ENCODE measurements around the gene MNS1. TPM values are rescaled to one million over a fixed set of nuclear protein-coding genes. Genes with fewer than 3 reads are reported as not detected.

Gene MNS1
- total RNA-seq, 3 donors from 2014 or later (not counting 1 experiment from before 2014, with no cell fraction given), result 0.52 TPM; not detected in 2

DNA sequence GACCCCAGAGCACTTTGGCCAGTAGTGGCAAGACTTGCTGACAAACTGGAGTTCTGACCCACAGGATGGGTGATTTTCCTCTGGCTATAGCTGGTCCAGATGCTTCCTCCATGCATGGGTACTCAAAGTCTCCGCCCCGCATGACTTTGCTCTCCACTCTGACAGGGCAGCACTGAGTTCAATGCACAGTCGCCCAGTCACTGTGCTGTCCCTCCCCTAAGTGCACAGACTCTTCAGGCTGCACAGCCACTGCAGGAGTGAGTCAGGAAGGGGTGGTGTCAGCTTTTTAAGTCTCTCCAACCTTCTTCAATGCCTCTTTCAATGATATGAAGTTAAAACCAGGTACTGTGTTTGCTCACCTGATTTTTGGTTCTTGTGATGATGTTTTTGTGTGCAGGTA, 81.9 kb downstream of the MNS1 start:
- intact Hi-C loops (cut with micrococcal nuclease), result no loop called here
- Mint-ChIP-seq H3K27ac (no peak overlapping the region), H3K9me3 (peaks cover 6 to 27% of the 10 kb centered on the region in 2 donors), H3K4me1 (no peaks in the 10 kb centered on the region), H3K36me3 (peaks cover 11% of the 10 kb centered on the region), H3K27me3 (ENCODE audit: low read depth in 2 of 2) (peaks cover 0 to 3% of the 10 kb centered on the region in 2 donors), H3K4me3 (no peak overlapping the region)
- H3K27ac ChIP-seq (ENCODE audit: low read length), result no peak overlapping the region
- TF ChIP-seq CTCF (IDR thresholded peaks at IDR 0.05), result no peak
- H3K4me3 ChIP-seq (ENCODE audit: low read length), result no peak overlapping the region
- no peaks in the 10 kb centered on the region for H3K27me3 ChIP-seq (ENCODE audit: control insufficient read depth, insufficient read depth, low read length)
- 99% methylated on average over 3 of the region's 3 CpGs for WGBS (ENCODE audit: insufficient coverage)
- ATAC-seq (no peak), DNase-seq (no peak)
- peaks cover 3% of the 10 kb centered on the region for H3K9me3 ChIP-seq (ENCODE audit: control insufficient read depth, insufficient read depth, low read length)
- H3K36me3 ChIP-seq (ENCODE audit: control insufficient read depth, insufficient read depth, low read length), result no peaks in the 10 kb centered on the region
- H3K4me1 ChIP-seq (ENCODE audit: control insufficient read depth, insufficient read depth, low read length), result no peaks in the 10 kb centered on the region

Other genes starting within 250 kb of the MNS1 start
- gene RFX7, start 221.3 kb downstream of the MNS1 start, total RNA-seq, result 10 to 100 TPM; 25.0 to 37.4 (median 33.8) TPM
- gene TEX9, start 99.7 kb downstream of the MNS1 start, total RNA-seq, result 1 to 10 TPM in 2 of 3 donors, under 1 TPM in 1; 0.54 to 1.1 (median 1.1) TPM